Neural progenitor cell (in vitro differentiated cells): ENCODE data around the gene GRB7.
A peak's percentile ranks its signal among the peaks of the same experiment; 100 is the strongest.

Experiments
- CTCF ChIP-seq: fragments of 200-600 bp; sonication (generic); IDR thresholded peaks from 2 replicates; pipeline ENCODE4 v1.5.1; 2017; ENCODE audit warnings: antibody characterized with exemption, mild to moderate bottlenecking
- EZH2 ChIP-seq: fragments of 200-600 bp; sonication (generic); IDR thresholded peaks from 2 replicates; pipeline ENCODE4 v1.6.1; 2017; ENCODE audit warnings: antibody characterized with exemption, mild to moderate bottlenecking, moderate library complexity
- EZH2phosphoT487 ChIP-seq: fragments of 200-600 bp; sonication (generic); IDR thresholded peaks from 2 replicates; pipeline ENCODE4 v1.6.1; 2017; ENCODE audit warnings: antibody characterized with exemption

- TF ChIP-seq EZH2 (peak; percentile 69), CTCF (no peak), EZH2phosphoT487 (no peak)
Observed at GRCh38 chr17:39753514-39754160, 15.9 kb downstream of the GRB7 start.
